GM12878 (cell line): ENCODE data around the gene NUP214. TPM values are rescaled to one million over a fixed set of nuclear protein-coding genes. Genes with fewer than 3 reads are reported as not detected.

Experiments
- E2F4 ChIP-seq: IDR thresholded peaks from 2 replicates; pipeline ENCODE4 v1.6.1; 2012; ENCODE audit warnings: low read depth, low read length, improper control_type of control experiment
- FOXK2 ChIP-seq: fragments of 450-650 bp; IDR thresholded peaks from 2 replicates; pipeline ENCODE4 v1.6.1; 2017; ENCODE audit warnings: mild to moderate bottlenecking, moderate library complexity
- MEF2A ChIP-seq: IDR thresholded peaks from 2 replicates; pipeline ENCODE4 v1.6.1; 2011; ENCODE audit warnings: low read depth, mild to moderate bottlenecking, low read length, moderate library complexity; ENCODE audit not compliant: insufficient read depth
- MTA3 ChIP-seq: IDR thresholded peaks from 2 replicates; pipeline ENCODE4 v1.6.1; 2012; ENCODE audit warnings: low read length, inconsistent platforms, borderline replicate concordance
- POU2F2 ChIP-seq: IDR thresholded peaks from 3 replicates; pipeline ENCODE4 v1.6.1; 2011; ENCODE audit warnings: low read depth, mild to moderate bottlenecking, low read length, borderline replicate concordance
- PRDM15 ChIP-seq: fragments of 450-650 bp; formaldehyde crosslinking; IDR thresholded peaks from 2 replicates; pipeline ENCODE4 v1.4.0; 2020; ENCODE audit warnings: mild to moderate bottlenecking, moderate library complexity
- polyA plus RNA-seq, 11 experiments: library from polyadenylated mRNA; depleted of rRNA in 4 of 11; unstranded in 6 of 11; stranded (reverse) in 5 of 11; fragments of >200 nt; fragmentation: Nextera tagmentation in 4 of 11; fragmentation: Illumina TruSeq in 1 of 11; extraction: Ambion mirVana in 4 of 11; extraction: Trizol in 1 of 11; gene quantifications; 1 replicate in 1 of 11; 2 replicates in 10 of 11; pipeline versions ENCODE4 v1.2.1 to v1.2.3, GENCODE V29; 2011 to 2016; ENCODE audit warnings: inconsistent platforms in 2 of 11, missing spikeins in 2 of 11, low read depth in 1 of 11
- total RNA-seq, 4 experiments: library from RNA; depleted of rRNA in 3 of 4; stranded (reverse); fragments of >200 nt in 3 of 4; fragmentation: Illumina TruSeq in 1 of 4; extraction: Trizol in 1 of 4; gene quantifications; 2 replicates each; pipeline versions ENCODE4 v1.2.1 to v1.2.3, GENCODE V29; 2013 to 2021

The NUP214 gene
- total and polyA plus RNA-seq, 10 of the 15 experiments (the other 5 are each of a cell fraction or from before 2014, with no cell fraction given): 11.7 to 53.8 (median 17.6) TPM

GRCh38 chr9:131258698-131259431 lies 133.5 kb downstream of the NUP214 start (continued):
- no peak for TF ChIP-seq PRDM15 (CRISPR knock-in tag)
- TF ChIP-seq MTA3: no peak
- no peak for TF ChIP-seq E2F4
- TF ChIP-seq POU2F2: no peak
- TF ChIP-seq MEF2A: no peak
- no peak for TF ChIP-seq FOXK2
